Kidney (tissue), 14 donors: ENCODE measurements around the gene CNOT8. TPM values are rescaled to one million over a fixed set of nuclear protein-coding genes. Genes with fewer than 3 reads are reported as not detected.

Source experiments
- DNase-seq, 5 donors: peaks; one replicate each; pipeline ENCODE4 v3.0.0-alpha.2; 2013 to 2020
- FAIRE-seq: peaks from 2 replicates; lab custom pipeline; 2012; peaks lifted over from hg19 to GRCh38; lab: Jason Lieb, UNC
- H3K27ac ChIP-seq, 2 donors: one replicate each; pipeline ENCODE4 v1.7.0; 2013; ENCODE audit warnings: low read depth in 2 of 2, low read length in 2 of 2, inconsistent platforms in 1 of 2
- H3K27me3 ChIP-seq: one replicate; pipeline ENCODE4 v1.7.1; 2013; ENCODE audit warnings: low read length, inconsistent platforms; ENCODE audit not compliant: control insufficient read depth, insufficient read depth
- H3K36me3 ChIP-seq, 3 donors: one replicate each; pipeline versions ENCODE4 v1.7.0 to v1.7.1; 2013; ENCODE audit warnings: low read length in 3 of 3, control low read depth in 1 of 3, inconsistent platforms in 1 of 3; ENCODE audit not compliant: insufficient read depth in 3 of 3, control insufficient read depth in 2 of 3
- H3K4me1 ChIP-seq, 3 donors: one replicate each; pipeline versions ENCODE4 v1.7.0 to v1.7.1; 2013; ENCODE audit warnings: low read length in 3 of 3, inconsistent platforms in 1 of 3, low read depth in 1 of 3; ENCODE audit not compliant: control insufficient read depth in 2 of 3, insufficient read depth in 2 of 3
- H3K4me3 ChIP-seq, 3 donors: one replicate each; pipeline versions ENCODE4 v1.7.0 to v1.8.1; 2013; ENCODE audit warnings: low read length in 3 of 3, control low read depth in 1 of 3, inconsistent platforms in 1 of 3
- H3K9ac ChIP-seq, 3 donors: one replicate each; pipeline versions ENCODE4 v1.7.0 to v1.7.1; 2013; ENCODE audit warnings: low read length in 3 of 3, control low read depth in 1 of 3, inconsistent platforms in 1 of 3
- H3K9me3 ChIP-seq, 3 donors: one replicate each; pipeline versions ENCODE4 v1.7.0 to v1.7.1; 2013; ENCODE audit warnings: low read length in 3 of 3, control low read depth in 1 of 3, inconsistent platforms in 1 of 3; ENCODE audit not compliant: control insufficient read depth in 2 of 3, insufficient read depth in 1 of 3
- CTCF ChIP-seq: IDR thresholded peaks from 3 replicates; pipeline ENCODE4 v1.5.1; 2012; ENCODE audit warnings: mild to moderate bottlenecking, moderate library complexity, borderline replicate concordance; ENCODE audit not compliant: insufficient read depth; ENCODE audit errors: extremely low read depth
- intact Hi-C: fragments of 100-400 bp; cut with DNase I; formaldehyde crosslinking; loops from one replicate; pipeline ENCODE4 v1.11.1; 2022
- polyA plus RNA-seq: library from polyadenylated mRNA; stranded (reverse); fragments of 350-450 nt; fragmentation: Illumina TruSeq; extraction: RNeasy Lipid Tissue Mini Kit (QIAGEN cat#74804); gene quantifications from one replicate; pipeline ENCODE4 v1.2.3, GENCODE V29; 2014; ENCODE audit warnings: low read depth, low replicate concordance; ENCODE audit not compliant: insufficient read depth
- total RNA-seq: library from RNA; stranded (reverse); fragmentation: NEBNext Ultra II Directional; extraction: Animal tissue kit (Norgen Biotek cat#: 25700); gene quantifications from one replicate; pipeline ENCODE4 v1.2.1, GENCODE V29; 2021
- donor health status: control.
- donor health status: control.
- donor health status: control.
- donor health status: control.
- donor health status: control.
- donor health status: DM: yes; HTN: yes; CAD: no.
- donor health status: Normal renal cell carcinoma (clear cell type).

Gene CNOT8
- total and polyA plus RNA-seq, 2 donors from 2014 or later: 28.4 to 40.4 TPM

- FAIRE-seq: no peak
- Histone ChIP-seq H3K4me3 (no peak overlapping the region), H3K27me3 (no peaks in the 10 kb centered on the region), H3K9me3 (no peaks in the 10 kb centered on the region), H3K36me3 (peaks cover 12 to 43% (median 33%) of the 10 kb centered on the region in 3 donors), H3K27ac (no peak overlapping the region), H3K9ac (no peak overlapping the region), H3K4me1 (peaks cover 0 to 11% (median 8%) of the 10 kb centered on the region in 3 donors)
- DNase-seq: no peak
- intact Hi-C loops: no loop called here
- TF ChIP-seq CTCF: no peak
These were observed 43.4 kb upstream of the CNOT8 start for GRCh38 chr5:154815025-154815424.

GRCh38 chr5:154815684-154816247 lies 42.7 kb upstream of the CNOT8 start:
- peaks cover 0 to 11% (median 8%) of the 10 kb centered on the region in 3 donors for H3K4me1 ChIP-seq
- no peak for FAIRE-seq
- TF ChIP-seq CTCF: no peak
- H3K36me3 ChIP-seq: peaks cover 12 to 48% (median 36%) of the 10 kb centered on the region in 3 donors
- no peaks in the 10 kb centered on the region for H3K9me3 ChIP-seq
- DNase-seq: peak in 1 of 5 donors; percentile 2
- no peak overlapping the region for H3K27ac ChIP-seq
- no peaks in the 10 kb centered on the region for H3K27me3 ChIP-seq
- intact Hi-C loops: no loop called here
- H3K9ac ChIP-seq: no peak overlapping the region
- no peak overlapping the region for H3K4me3 ChIP-seq

GRCh38 chr5:154816891-154817492 lies 41.4 kb upstream of the CNOT8 start:
- H3K4me3 ChIP-seq: no peak overlapping the region
- peak overlapping the region in 1 of 2 donors; percentile 5 for H3K27ac ChIP-seq
- H3K9me3 ChIP-seq: no peaks in the 10 kb centered on the region
- FAIRE-seq (no peak), DNase-seq (no peak)
- H3K36me3 ChIP-seq: peaks cover 9 to 50% (median 30%) of the 10 kb centered on the region in 3 donors
- no peak overlapping the region for H3K9ac ChIP-seq
- intact Hi-C loops: no loop called here
- TF ChIP-seq CTCF: no peak
- peaks cover 0 to 8% (median 8%) of the 10 kb centered on the region in 3 donors for H3K4me1 ChIP-seq
- no peaks in the 10 kb centered on the region for H3K27me3 ChIP-seq
